OCI-LY1 (cell line): ENCODE results near the gene TATDN2.

Experiments
- EZH2 ChIP-seq: fragments of 200-600 bp; sonication (generic), shearing (Covaris generic); IDR thresholded peaks from 2 replicates; pipeline ENCODE4 v1.8.0; 2017; ENCODE audit warnings: borderline replicate concordance, mixed run types, mild to moderate bottlenecking, antibody characterized with exemption, low read length, moderate library complexity, mixed read lengths
- TF ChIP-seq, protein P1 (sequence below): fragments of 200-600 bp; sonication (generic), shearing (Covaris generic); IDR thresholded peaks from 2 replicates; pipeline ENCODE4 v1.5.1; 2017; ENCODE audit warnings: mild to moderate bottlenecking, antibody characterized with exemption, low read length, moderate library complexity, mixed read lengths

DNA sequence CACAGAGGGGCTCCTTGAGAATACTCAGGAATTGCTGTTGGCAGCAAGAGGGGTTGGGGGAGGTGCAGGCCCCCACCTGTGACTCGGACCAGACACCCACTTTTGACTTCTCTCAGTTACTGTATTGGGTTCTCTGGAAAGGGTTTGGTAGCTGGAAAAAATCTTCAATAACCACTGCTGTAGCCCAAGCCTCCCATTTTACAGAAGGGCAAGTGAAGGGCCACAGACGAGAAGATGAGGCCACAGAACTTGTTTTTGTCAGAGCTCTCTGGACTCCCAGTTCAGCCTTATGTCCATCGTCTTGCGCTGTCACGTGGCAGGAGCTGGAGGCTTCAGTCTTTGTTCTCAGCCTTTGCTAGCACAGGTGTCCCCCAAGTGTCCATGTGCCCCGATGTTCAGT, 12.7 kb upstream of the TATDN2 start:
- TF ChIP-seq, protein P1, sequence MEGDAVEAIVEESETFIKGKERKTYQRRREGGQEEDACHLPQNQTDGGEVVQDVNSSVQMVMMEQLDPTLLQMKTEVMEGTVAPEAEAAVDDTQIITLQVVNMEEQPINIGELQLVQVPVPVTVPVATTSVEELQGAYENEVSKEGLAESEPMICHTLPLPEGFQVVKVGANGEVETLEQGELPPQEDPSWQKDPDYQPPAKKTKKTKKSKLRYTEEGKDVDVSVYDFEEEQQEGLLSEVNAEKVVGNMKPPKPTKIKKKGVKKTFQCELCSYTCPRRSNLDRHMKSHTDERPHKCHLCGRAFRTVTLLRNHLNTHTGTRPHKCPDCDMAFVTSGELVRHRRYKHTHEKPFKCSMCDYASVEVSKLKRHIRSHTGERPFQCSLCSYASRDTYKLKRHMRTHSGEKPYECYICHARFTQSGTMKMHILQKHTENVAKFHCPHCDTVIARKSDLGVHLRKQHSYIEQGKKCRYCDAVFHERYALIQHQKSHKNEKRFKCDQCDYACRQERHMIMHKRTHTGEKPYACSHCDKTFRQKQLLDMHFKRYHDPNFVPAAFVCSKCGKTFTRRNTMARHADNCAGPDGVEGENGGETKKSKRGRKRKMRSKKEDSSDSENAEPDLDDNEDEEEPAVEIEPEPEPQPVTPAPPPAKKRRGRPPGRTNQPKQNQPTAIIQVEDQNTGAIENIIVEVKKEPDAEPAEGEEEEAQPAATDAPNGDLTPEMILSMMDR = no peak
- no peak for TF ChIP-seq EZH2
